NOMO-1 treated with DMSO at 0.1 percent for 48 hours (cell line): Measurements from ENCODE around the gene C9.
"Not testable (repeated sequence)": the region's sequence is repeated elsewhere in the genome, so short reads cannot be mapped to it uniquely, and the experiment has no call there.

Experiments
- DNase-seq: peaks from one replicate; lab custom pipeline; 2025; ENCODE audit not compliant: unreplicated experiment; lab: John Stamatoyannopoulos, UW

The C9 gene

GRCh38 chr5:39373791-39374190 lies 9.5 kb upstream of the C9 start:
- DNase-seq: no peak

GRCh38 chr5:39371367-39371635 lies 7.0 kb upstream of the C9 start:
- DNase-seq: no peak

GRCh38 chr5:39370555-39371366 lies 6.5 kb upstream of the C9 start:
- no peak for DNase-seq

GRCh38 chr5:39369123-39369815 lies 5.0 kb upstream of the C9 start:
- no peak for DNase-seq

GRCh38 chr5:39368116-39368515 lies 3.8 kb upstream of the C9 start:
- no peak for DNase-seq

- no peak for DNase-seq
Measured at GRCh38 chr5:39367711-39368110, 3.4 kb upstream of the C9 start.

- no peak for DNase-seq
Measured at GRCh38 chr5:39363217-39363616, 1.1 kb downstream of the C9 start.

GRCh38 chr5:39362646-39363045 lies 1.6 kb downstream of the C9 start:
- DNase-seq: no peak

- DNase-seq: no peak
Measured at GRCh38 chr5:39361306-39361705, 3.0 kb downstream of the C9 start.

GRCh38 chr5:39360471-39361111 lies 3.7 kb downstream of the C9 start:
- no peak for DNase-seq

- no peak for DNase-seq
Measured at GRCh38 chr5:39356263-39356662, 8.0 kb downstream of the C9 start.

- no peak for DNase-seq
Measured at GRCh38 chr5:39355324-39355723, 9.0 kb downstream of the C9 start.

- DNase-seq: no peak
Measured at GRCh38 chr5:39353717-39354399, 10.4 kb downstream of the C9 start.

GRCh38 chr5:39352951-39353350 lies 11.3 kb downstream of the C9 start:
- DNase-seq: no peak

GRCh38 chr5:39352170-39352569 lies 12.1 kb downstream of the C9 start:
- no peak for DNase-seq

GRCh38 chr5:39349484-39349883 lies 14.8 kb downstream of the C9 start:
- no peak for DNase-seq

GRCh38 chr5:39342460-39342859 lies 21.8 kb downstream of the C9 start:
- no peak for DNase-seq

GRCh38 chr5:39341896-39342295 lies 22.4 kb downstream of the C9 start:
- DNase-seq: no peak

- no peak for DNase-seq
Measured at GRCh38 chr5:39340506-39340905, 23.8 kb downstream of the C9 start.

- no peak for DNase-seq
Measured at GRCh38 chr5:39337252-39337915, 26.9 kb downstream of the C9 start.

- DNase-seq: not testable (repeated sequence)
Measured at GRCh38 chr5:39334296-39334695, 30.0 kb downstream of the C9 start.
